CD4-positive, alpha-beta T cell treated with Interleukin-17A for 1 hour (primary cell): ENCODE data around the gene RAB30.

Source experiments
- DNase-seq: peaks from one replicate; pipeline ENCODE4 v3.0.0-alpha.2; 2020

Gene RAB30

GRCh38 chr11:83071567-83072349, at the start of gene RAB30:
Gene RAB30 (minus strand): TSS chr11:83071897. CDS start chr11:82997316, 74,581 bp downstream.
- peak; percentile 99 for DNase-seq

GRCh38 chr11:83120327-83120726, 48.6 kb upstream of the RAB30 start:
- no peak for DNase-seq

- DNase-seq = no peak
These were observed 47.5 kb upstream of the RAB30 start for GRCh38 chr11:83119216-83119615.

GRCh38 chr11:83118814-83119213, 47.1 kb upstream of the RAB30 start:
- DNase-seq = no peak

- DNase-seq = no peak
These were observed 44.4 kb upstream of the RAB30 start for GRCh38 chr11:83116015-83116641.

GRCh38 chr11:83115551-83115950, 43.9 kb upstream of the RAB30 start:
- no peak for DNase-seq

GRCh38 chr11:83115026-83115425, 43.3 kb upstream of the RAB30 start:
- DNase-seq = no peak

GRCh38 chr11:83112886-83113285, 41.2 kb upstream of the RAB30 start:
- DNase-seq = no peak

GRCh38 chr11:83105168-83105567, 33.5 kb upstream of the RAB30 start:
- no peak for DNase-seq

GRCh38 chr11:83102834-83103233, 31.1 kb upstream of the RAB30 start:
- DNase-seq = no peak

- no peak for DNase-seq
These were observed 25.9 kb upstream of the RAB30 start for GRCh38 chr11:83097429-83098075.

GRCh38 chr11:83093634-83094033, 21.9 kb upstream of the RAB30 start:
- DNase-seq = no peak

GRCh38 chr11:83092488-83093384, 21.0 kb upstream of the RAB30 start:
- no peak for DNase-seq

- no peak for DNase-seq
These were observed 17.3 kb upstream of the RAB30 start for GRCh38 chr11:83088965-83089364.

- no peak for DNase-seq
These were observed 15.3 kb upstream of the RAB30 start for GRCh38 chr11:83087035-83087434.

GRCh38 chr11:83079820-83080219, 8.1 kb upstream of the RAB30 start:
- no peak for DNase-seq

GRCh38 chr11:83078269-83078668, 6.6 kb upstream of the RAB30 start:
- DNase-seq = no peak

- DNase-seq = no peak
These were observed 2.2 kb upstream of the RAB30 start for GRCh38 chr11:83073884-83074283.

- no peak for DNase-seq
These were observed 1.6 kb upstream of the RAB30 start for GRCh38 chr11:83073258-83073657.

GRCh38 chr11:83072350-83073242, 899 bp upstream of the RAB30 start:
- no peak for DNase-seq

GRCh38 chr11:83070731-83071566, 748 bp downstream of the RAB30 start:
- peak; percentile 41 for DNase-seq
